Left lung (tissue), 10 donors: Measurements from ENCODE around the gene CDK5RAP1. TPM values are rescaled to one million over a fixed set of nuclear protein-coding genes. Genes with fewer than 3 reads are reported as not detected.
A peak's percentile ranks its signal among the peaks of the same experiment; 100 is the strongest.
"Not testable (repeated sequence)": the region's sequence is repeated elsewhere in the genome, so short reads cannot be mapped to it uniquely, and the experiment has no call there.

ENCODE experiments used
- ATAC-seq: fragments of 200-7000 bp; cut with Tn5 transposase; one replicate; pipeline ENCODE4 v1.9.1; 2020; ENCODE audit warnings: moderate library complexity
- DNase-seq, 4 donors: peaks; one replicate each; pipeline ENCODE4 v3.0.0-alpha.2; 2013 to 2020
- H3K27ac ChIP-seq, 2 donors: fragments of 200-600 bp; sonication (generic) in 1 of 2; one replicate each; pipeline versions ENCODE4 v1.5.0 to v1.8.0; 2020 to 2021
- H3K27me3 ChIP-seq, 2 donors: fragments of 200-600 bp; sonication (generic) in 1 of 2; one replicate each; pipeline versions ENCODE4 v1.5.0 to v1.8.0; 2020 to 2021
- H3K36me3 ChIP-seq, 2 donors: fragments of 200-600 bp; sonication (generic) in 1 of 2; one replicate each; pipeline versions ENCODE4 v1.5.0 to v1.8.0; 2020 to 2021
- H3K4me1 ChIP-seq, 2 donors: fragments of 200-600 bp; one replicate each; pipeline ENCODE4 v1.8.0; 2021
- H3K4me3 ChIP-seq, 2 donors: fragments of 200-600 bp; sonication (generic) in 1 of 2; one replicate each; pipeline versions ENCODE4 v1.5.0 to v1.8.0; 2020 to 2021; ENCODE audit warnings: mild to moderate bottlenecking in 1 of 2
- H3K9me3 ChIP-seq, 2 donors: fragments of 200-600 bp; sonication (generic) in 1 of 2; one replicate each; pipeline versions ENCODE4 v1.5.0 to v1.8.0; 2020 to 2021
- intact Hi-C, 2 donors: fragments of 100-400 bp; cut with DNase I; formaldehyde crosslinking; loops; one replicate each; pipeline versions ENCODE4 v1.11.2 to v1.14.2; 2022
- polyA plus RNA-seq, 6 donors: library from polyadenylated mRNA; unstranded; fragments of 120-200 nt; gene quantifications; one replicate each; pipeline ENCODE4 v1.2.1, GENCODE V29; 2013; ENCODE audit not compliant: insufficient read length in 6 of 6
- total RNA-seq, 2 donors: library from RNA; stranded (reverse); fragmentation: NEBNext Ultra II Directional; extraction: Animal tissue kit (Norgen Biotek cat#: 25700); gene quantifications; one replicate each; pipeline ENCODE4 v1.2.1, GENCODE V29; 2021
- TF ChIP-seq, protein P1 (sequence below), 2 donors: fragments of 200-600 bp; sonication (generic) in 1 of 2; IDR thresholded peaks; one replicate each; pipeline versions ENCODE4 v1.5.0 to v1.8.0; 2021; ENCODE audit warnings: antibody characterized with exemption in 2 of 2
- donor health status: DM: no; HTN: yes; CAD: no.
- donor health status: DM: no; HTN: no; CAD: no.

CDK5RAP1 gene
- total and polyA plus RNA-seq, 8 donors: 20.9 to 44.3 (median 37.1) TPM

DNA sequence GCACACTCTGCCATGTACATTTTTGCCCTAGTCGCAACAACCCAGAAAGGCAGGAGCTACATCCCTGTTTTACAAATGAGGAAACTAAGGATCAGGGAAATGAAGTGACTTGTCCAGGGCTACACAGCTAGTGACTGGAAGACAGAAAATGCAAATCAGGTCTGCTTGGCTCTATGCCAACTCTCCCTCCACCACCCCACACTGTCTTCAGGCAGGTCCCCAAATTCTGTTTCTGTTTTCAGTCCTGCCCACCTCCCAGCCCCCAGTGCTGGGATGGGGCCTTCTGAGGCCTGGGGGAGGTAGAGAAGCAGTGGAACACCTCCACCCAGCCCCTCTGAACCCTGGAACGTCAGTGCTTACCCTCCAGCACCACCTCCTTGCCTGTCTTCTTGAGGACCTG is 37.2 kb upstream of the CDK5RAP1 start:
- Histone ChIP-seq H3K36me3 (no peaks in the 10 kb centered on the region), H3K9me3 (no peaks in the 10 kb centered on the region), H3K27me3 (peaks cover 0 to 11% of the 10 kb centered on the region in 2 donors), H3K4me3 (no peak overlapping the region), H3K4me1 (peaks cover 0 to 9% of the 10 kb centered on the region in 2 donors), H3K27ac (no peak overlapping the region)
- TF ChIP-seq, protein P1, sequence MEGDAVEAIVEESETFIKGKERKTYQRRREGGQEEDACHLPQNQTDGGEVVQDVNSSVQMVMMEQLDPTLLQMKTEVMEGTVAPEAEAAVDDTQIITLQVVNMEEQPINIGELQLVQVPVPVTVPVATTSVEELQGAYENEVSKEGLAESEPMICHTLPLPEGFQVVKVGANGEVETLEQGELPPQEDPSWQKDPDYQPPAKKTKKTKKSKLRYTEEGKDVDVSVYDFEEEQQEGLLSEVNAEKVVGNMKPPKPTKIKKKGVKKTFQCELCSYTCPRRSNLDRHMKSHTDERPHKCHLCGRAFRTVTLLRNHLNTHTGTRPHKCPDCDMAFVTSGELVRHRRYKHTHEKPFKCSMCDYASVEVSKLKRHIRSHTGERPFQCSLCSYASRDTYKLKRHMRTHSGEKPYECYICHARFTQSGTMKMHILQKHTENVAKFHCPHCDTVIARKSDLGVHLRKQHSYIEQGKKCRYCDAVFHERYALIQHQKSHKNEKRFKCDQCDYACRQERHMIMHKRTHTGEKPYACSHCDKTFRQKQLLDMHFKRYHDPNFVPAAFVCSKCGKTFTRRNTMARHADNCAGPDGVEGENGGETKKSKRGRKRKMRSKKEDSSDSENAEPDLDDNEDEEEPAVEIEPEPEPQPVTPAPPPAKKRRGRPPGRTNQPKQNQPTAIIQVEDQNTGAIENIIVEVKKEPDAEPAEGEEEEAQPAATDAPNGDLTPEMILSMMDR (IDR thresholded peaks at IDR 0.05): no peak
- DNase-seq (no peak), ATAC-seq (no peak)
- intact Hi-C loops: no loop called here

DNA sequence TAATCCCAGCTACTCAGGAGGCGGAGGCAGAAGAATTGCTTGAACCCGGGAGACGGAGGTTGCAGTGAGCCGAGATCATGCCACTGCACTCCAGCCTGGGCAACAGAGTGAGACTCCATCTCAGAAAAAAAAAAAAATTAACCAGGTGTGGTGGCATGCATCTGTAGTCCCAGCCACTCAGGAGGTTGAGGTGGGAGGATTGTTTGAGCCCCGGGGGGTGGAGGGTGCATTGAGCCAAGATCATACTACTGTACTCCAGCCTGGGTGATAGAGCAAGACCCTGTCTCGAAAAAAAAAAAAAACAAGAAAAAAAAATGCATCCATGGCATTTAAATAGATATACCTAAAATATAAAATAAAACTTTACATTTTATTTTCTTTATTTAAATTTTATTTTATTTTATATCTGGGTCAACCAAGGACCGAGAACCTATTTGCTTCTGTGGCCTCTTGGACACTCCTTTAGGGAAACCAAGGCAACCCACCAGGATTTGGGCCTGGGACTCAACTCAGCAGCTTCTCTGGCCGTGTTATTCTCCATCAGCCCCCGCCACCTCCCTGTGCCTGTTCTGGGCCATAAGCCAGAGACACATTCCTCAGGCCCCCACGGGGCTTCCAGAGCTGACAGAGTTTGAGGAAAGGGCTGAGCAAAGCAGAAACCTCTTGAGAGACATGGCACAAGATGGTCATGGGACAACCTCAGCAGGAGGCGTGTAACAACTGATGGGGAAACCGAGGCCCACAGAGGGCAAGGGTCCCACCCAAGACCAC is 36.0 kb upstream of the CDK5RAP1 start:
- Histone ChIP-seq H3K9me3 (no peaks in the 10 kb centered on the region), H3K4me3 (no peak overlapping the region), H3K4me1 (no peaks in the 10 kb centered on the region), H3K27me3 (peaks cover 0 to 2% of the 10 kb centered on the region in 2 donors), H3K36me3 (no peaks in the 10 kb centered on the region), H3K27ac (no peak overlapping the region)
- intact Hi-C loops: no loop called here
- DNase-seq: peak in 1 of 4 donors; percentile 60
- ATAC-seq: no peak
- TF ChIP-seq, protein P1 (IDR thresholded peaks at IDR 0.05): no peak

DNA sequence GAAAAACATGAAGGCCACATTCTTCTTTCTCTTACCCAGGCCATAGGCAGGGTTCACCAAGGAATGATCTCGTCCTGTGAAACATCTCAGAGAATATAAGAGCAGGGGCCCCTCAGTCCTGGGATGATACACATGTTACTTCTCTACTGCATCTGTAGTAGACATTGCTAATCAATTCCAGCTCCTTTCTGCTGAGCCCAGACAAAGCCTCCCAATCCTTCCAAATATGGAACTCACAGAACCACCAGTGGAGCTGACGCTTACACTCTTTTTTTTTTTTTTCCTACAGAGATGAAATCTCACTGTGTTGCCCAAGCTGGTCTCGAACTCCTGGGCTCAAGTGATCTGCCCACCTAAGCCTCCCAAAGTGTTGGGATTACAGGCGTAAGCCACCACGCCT is 33.1 kb upstream of the CDK5RAP1 start:
- ATAC-seq (no peak), DNase-seq (no peak)
- Histone ChIP-seq H3K36me3 (no peaks in the 10 kb centered on the region), H3K27me3 (no peaks in the 10 kb centered on the region), H3K27ac (no peak overlapping the region), H3K4me1 (no peaks in the 10 kb centered on the region), H3K4me3 (no peak overlapping the region), H3K9me3 (no peaks in the 10 kb centered on the region)
- TF ChIP-seq, protein P1 (IDR thresholded peaks at IDR 0.05): no peak
- intact Hi-C loops: no loop called here

DNA sequence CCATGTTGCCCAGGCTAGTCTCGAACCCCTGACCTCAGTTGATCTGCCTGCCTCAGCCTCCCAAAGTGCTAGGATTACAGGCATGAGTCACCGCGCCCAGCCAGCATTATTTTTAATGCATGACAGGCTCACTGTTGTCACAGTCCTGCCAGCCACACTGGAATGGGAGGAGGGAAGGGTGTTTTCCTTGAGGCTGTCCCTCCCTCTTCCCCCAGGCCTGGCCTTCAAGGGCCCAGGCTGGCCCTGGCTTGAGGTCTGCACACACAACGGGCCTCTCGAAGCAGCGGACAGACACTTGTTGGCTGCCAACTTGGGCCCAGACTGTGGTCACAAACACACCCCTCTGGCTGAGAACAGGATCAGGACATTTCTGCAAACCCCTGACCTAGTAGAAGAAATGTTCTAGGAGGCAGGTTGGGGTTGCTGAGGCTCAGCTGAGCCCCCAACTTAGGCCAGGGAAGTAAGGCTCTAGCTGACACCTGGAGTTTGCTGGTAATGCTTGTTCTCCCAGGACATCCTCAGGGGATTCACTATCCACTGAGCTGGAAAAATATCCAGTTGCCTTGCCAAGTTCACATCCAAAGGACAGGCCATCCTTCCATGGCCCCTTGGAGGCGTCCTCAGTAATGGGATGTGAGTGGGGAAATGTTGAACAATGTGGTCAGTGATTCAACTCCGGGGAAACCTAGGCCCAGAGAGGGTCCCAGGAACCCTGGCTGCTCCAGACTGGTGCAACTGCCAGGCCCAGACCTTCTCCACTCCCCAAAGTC is 32.3 kb upstream of the CDK5RAP1 start:
- Histone ChIP-seq H3K27ac (no peak overlapping the region), H3K36me3 (no peaks in the 10 kb centered on the region), H3K4me3 (no peak overlapping the region), H3K4me1 (no peaks in the 10 kb centered on the region), H3K27me3 (no peaks in the 10 kb centered on the region), H3K9me3 (no peaks in the 10 kb centered on the region)
- ATAC-seq (peak; percentile 96), DNase-seq (peak in 1 of 4 donors; percentile 56)
- TF ChIP-seq, protein P1 (IDR thresholded peaks at IDR 0.05): no peak
- intact Hi-C loops: no loop called here

DNA sequence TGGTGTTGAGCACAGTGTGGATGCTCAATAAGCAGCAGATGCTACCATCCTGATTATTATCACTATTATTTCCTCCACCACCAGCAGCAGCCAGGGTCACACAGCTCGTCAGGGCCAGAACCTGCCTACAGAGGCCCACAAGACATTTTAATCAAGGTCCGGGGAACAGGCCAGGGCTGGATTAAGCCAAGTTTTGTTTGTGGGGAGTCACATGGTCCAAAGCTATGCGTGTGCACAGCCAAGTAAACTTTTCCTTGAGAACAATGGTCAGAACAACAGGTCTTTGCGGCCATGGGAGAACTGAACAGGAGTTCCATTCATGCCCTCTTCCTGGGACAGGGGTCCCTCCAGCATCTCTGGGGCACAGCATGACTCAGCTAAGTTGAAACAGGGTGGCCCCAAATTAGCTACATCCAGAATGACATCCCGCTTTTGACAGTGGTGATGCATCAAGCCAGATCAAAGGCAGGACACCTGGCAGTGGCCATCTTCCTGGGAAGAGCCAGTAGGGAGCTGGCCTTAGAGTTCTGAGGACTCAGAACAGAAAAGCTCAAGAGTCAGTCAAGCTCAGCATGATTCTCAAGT is 30.6 kb upstream of the CDK5RAP1 start:
- no peak overlapping the region for H3K4me3 ChIP-seq
- ATAC-seq (no peak), DNase-seq (no peak)
- H3K9me3 ChIP-seq: no peaks in the 10 kb centered on the region
- intact Hi-C loops: no loop called here
- H3K36me3 ChIP-seq: no peaks in the 10 kb centered on the region
- H3K27ac ChIP-seq: no peak overlapping the region
- H3K4me1 ChIP-seq: no peaks in the 10 kb centered on the region
- no peaks in the 10 kb centered on the region for H3K27me3 ChIP-seq
- TF ChIP-seq, protein P1 (IDR thresholded peaks at IDR 0.05): no peak

DNA sequence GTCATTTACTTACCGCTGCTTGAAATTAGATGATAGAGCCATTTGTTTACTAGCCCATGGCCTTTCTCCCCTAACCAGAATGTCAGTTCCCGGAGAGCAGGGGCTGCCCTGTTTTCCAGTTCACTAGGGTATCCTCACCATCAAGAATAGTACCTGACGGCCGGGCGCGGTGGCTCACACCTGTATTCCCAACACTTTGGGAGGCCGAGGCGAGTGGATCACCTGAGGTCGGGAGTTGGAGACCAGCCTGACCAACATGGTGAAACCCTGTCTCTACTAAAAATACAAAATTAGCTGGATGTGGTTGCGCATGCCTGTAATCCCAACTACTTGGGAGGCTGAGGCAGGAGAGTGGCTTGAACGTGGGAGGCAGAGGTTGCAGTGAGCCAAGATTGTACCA is 22.6 kb upstream of the CDK5RAP1 start:
- H3K27me3 ChIP-seq, ATAC-seq, H3K4me3 ChIP-seq, H3K9me3 ChIP-seq, intact Hi-C loops, H3K4me1 ChIP-seq, H3K36me3 ChIP-seq, DNase-seq: not testable (repeated sequence)
- H3K27ac ChIP-seq: peak overlapping the region in 1 of 2 donors; percentile 1
